ENCODE data around the gene SYS1. TPM values are rescaled to one million over a fixed set of nuclear protein-coding genes. Genes with fewer than 3 reads are reported as not detected.

SYS1 gene
- total RNA-seq, 1 experiment from 2014 or later, result 29.1 TPM

DNA sequence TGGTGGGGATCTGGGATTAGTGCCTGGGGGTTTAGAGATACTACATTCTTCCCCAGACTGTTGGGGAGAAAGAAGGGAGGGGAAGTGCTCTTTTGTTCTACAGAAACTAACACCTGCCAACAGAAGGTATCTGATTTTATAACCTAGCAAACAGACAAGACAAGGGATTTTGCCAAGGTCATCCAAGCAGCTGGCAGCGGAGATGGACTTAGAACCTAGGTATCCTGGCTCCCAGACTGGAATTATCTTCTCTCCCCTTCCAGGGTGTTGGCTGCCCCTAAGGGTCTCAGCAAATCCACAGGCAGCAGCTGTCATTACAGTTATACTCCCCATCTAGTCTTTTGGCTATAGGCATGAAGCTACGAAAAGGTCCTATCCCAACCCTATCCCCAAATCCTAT lies 23.2 kb upstream of the SYS1 start:
- TF ChIP-seq, protein P1, sequence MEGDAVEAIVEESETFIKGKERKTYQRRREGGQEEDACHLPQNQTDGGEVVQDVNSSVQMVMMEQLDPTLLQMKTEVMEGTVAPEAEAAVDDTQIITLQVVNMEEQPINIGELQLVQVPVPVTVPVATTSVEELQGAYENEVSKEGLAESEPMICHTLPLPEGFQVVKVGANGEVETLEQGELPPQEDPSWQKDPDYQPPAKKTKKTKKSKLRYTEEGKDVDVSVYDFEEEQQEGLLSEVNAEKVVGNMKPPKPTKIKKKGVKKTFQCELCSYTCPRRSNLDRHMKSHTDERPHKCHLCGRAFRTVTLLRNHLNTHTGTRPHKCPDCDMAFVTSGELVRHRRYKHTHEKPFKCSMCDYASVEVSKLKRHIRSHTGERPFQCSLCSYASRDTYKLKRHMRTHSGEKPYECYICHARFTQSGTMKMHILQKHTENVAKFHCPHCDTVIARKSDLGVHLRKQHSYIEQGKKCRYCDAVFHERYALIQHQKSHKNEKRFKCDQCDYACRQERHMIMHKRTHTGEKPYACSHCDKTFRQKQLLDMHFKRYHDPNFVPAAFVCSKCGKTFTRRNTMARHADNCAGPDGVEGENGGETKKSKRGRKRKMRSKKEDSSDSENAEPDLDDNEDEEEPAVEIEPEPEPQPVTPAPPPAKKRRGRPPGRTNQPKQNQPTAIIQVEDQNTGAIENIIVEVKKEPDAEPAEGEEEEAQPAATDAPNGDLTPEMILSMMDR (IDR thresholded peaks at IDR 0.05), result no peak
- TF ChIP-seq POLR2AphosphoS5 (IDR thresholded peaks at IDR 0.05; ENCODE audit: low read depth, low read length) (no peak), TCF7L2 (IDR thresholded peaks at IDR 0.05; ENCODE audit: low read depth, low read length) (no peak), SIN3A (IDR thresholded peaks at IDR 0.05; ENCODE audit: borderline replicate concordance, insufficient read depth, low read depth, low read length) (no peak)
- TF ChIP-seq, protein P2, sequence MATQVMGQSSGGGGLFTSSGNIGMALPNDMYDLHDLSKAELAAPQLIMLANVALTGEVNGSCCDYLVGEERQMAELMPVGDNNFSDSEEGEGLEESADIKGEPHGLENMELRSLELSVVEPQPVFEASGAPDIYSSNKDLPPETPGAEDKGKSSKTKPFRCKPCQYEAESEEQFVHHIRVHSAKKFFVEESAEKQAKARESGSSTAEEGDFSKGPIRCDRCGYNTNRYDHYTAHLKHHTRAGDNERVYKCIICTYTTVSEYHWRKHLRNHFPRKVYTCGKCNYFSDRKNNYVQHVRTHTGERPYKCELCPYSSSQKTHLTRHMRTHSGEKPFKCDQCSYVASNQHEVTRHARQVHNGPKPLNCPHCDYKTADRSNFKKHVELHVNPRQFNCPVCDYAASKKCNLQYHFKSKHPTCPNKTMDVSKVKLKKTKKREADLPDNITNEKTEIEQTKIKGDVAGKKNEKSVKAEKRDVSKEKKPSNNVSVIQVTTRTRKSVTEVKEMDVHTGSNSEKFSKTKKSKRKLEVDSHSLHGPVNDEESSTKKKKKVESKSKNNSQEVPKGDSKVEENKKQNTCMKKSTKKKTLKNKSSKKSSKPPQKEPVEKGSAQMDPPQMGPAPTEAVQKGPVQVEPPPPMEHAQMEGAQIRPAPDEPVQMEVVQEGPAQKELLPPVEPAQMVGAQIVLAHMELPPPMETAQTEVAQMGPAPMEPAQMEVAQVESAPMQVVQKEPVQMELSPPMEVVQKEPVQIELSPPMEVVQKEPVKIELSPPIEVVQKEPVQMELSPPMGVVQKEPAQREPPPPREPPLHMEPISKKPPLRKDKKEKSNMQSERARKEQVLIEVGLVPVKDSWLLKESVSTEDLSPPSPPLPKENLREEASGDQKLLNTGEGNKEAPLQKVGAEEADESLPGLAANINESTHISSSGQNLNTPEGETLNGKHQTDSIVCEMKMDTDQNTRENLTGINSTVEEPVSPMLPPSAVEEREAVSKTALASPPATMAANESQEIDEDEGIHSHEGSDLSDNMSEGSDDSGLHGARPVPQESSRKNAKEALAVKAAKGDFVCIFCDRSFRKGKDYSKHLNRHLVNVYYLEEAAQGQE (IDR thresholded peaks at IDR 0.05; ENCODE audit: insufficient read depth in 1 of 2, low read depth in 2 of 2, low read length in 1 of 2), result no peak
- no TSS peak for BruUV-seq (replicated peaks)
- peaks cover 93% of the 10 kb centered on the region for H3K4me1 ChIP-seq (ENCODE audit: control insufficient read depth, insufficient read depth, low read length)
- no peaks in the 10 kb centered on the region for H3K27me3 ChIP-seq (ENCODE audit: control insufficient read depth, insufficient read depth, low read length)
- DNase-seq (ENCODE audit: low read depth, low spot score) (no peak), ATAC-seq (no peak)
- no peak overlapping the region for H3K4me3 ChIP-seq (ENCODE audit: low read depth in 2 of 2, low read length in 2 of 2)
- H3K27ac ChIP-seq (ENCODE audit: low read length), result peak overlapping the region; percentile 88
- no peaks in the 10 kb centered on the region for H3K9me3 ChIP-seq (ENCODE audit: control insufficient read depth, insufficient read depth, low read depth, low read length)
- intact Hi-C loops (cut with micrococcal nuclease; ENCODE audit: unreplicated experiment), result no loop called here
- POLR2A ChIA-PET, result interaction anchor here (0.6 kb wide), 1 partner anchor 621 kb away, joined by 4 read pairs; no protein-coding TSS in a partner anchor
- in situ Hi-C loops (cut with HindIII; ENCODE audit: low pct_unique_long_range_greater_than_20kb, low sequenced_read_pairs), result no loop called here
- no peaks in the 10 kb centered on the region for H3K36me3 ChIP-seq (ENCODE audit: control insufficient read depth, insufficient read depth, low read length)
- CTCF ChIA-PET, result interaction anchor here (0.6 kb wide), 1 partner anchor 53 kb away, joined by 12 read pairs; no protein-coding TSS in a partner anchor

DNA sequence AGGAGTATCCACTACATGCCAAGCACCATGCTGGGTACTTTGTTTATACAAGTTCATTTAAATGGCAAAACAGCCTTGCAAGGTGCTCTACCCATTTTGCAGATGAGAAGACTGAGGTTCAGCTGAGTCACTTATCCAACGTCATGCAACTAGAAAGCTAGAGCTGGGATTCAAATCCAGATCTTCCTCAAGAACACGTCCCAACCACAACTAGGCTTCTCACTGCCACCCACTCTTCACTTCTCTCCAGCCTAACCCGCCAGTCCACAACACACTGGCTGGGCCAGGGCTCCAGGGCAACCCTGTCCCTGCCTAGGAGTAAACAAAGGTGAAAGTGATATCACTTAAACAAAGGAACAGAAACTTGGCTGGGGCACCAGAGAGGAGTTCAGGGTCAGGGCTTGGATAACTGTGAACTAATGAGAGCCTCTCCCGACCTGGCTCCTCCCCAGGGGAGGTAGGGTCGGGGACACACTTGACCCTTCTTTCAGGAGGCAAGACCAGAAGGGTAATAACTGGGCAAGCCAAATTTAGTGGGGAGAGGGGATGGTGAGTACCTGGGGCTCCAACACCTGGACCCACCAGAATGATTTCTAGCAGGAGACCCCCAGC lies 22.6 kb upstream of the SYS1 start:
- POLR2A ChIA-PET, result interaction anchor here (0.6 kb wide), 1 partner anchor 621 kb away, joined by 4 read pairs; no protein-coding TSS in a partner anchor
- BruUV-seq (replicated peaks), result no TSS peak
- in situ Hi-C loops (cut with HindIII; ENCODE audit: low pct_unique_long_range_greater_than_20kb, low sequenced_read_pairs) (no loop called here), intact Hi-C loops (cut with micrococcal nuclease; ENCODE audit: unreplicated experiment) (no loop called here)
- TF ChIP-seq TCF7L2 (IDR thresholded peaks at IDR 0.05; ENCODE audit: low read depth, low read length) (no peak), POLR2AphosphoS5 (IDR thresholded peaks at IDR 0.05; ENCODE audit: low read depth, low read length) (no peak), SIN3A (IDR thresholded peaks at IDR 0.05; ENCODE audit: borderline replicate concordance, insufficient read depth, low read depth, low read length) (no peak)
- TF ChIP-seq, protein P2 (IDR thresholded peaks at IDR 0.05; ENCODE audit: insufficient read depth in 1 of 2, low read depth in 2 of 2, low read length in 1 of 2), result no peak
- TF ChIP-seq, protein P1 (IDR thresholded peaks at IDR 0.05), result no peak
- DNase-seq (ENCODE audit: low read depth, low spot score) (no peak), ATAC-seq (no peak)
- H3K4me1 ChIP-seq (ENCODE audit: control insufficient read depth, insufficient read depth, low read length), result peaks cover 98% of the 10 kb centered on the region
- H3K9me3 ChIP-seq (ENCODE audit: control insufficient read depth, insufficient read depth, low read depth, low read length), result no peaks in the 10 kb centered on the region
- CTCF ChIA-PET, result no interaction called here
- no peak overlapping the region for H3K4me3 ChIP-seq (ENCODE audit: low read depth in 2 of 2, low read length in 2 of 2)
- H3K27me3 ChIP-seq (ENCODE audit: control insufficient read depth, insufficient read depth, low read length), result no peaks in the 10 kb centered on the region
- peak overlapping the region; percentile 88 for H3K27ac ChIP-seq (ENCODE audit: low read length)
- H3K36me3 ChIP-seq (ENCODE audit: control insufficient read depth, insufficient read depth, low read length), result no peaks in the 10 kb centered on the region
